Activated CD8-positive, alpha-beta T cell treated with anti-CD3 and anti-CD28 coated beads, Interleukin-2, amount 10 ng/mL, durations not matched to agents 7 days and 5 days (primary cell): ENCODE data around the gene SLC22A6. TPM values are rescaled to one million over a fixed set of nuclear protein-coding genes. Genes with fewer than 3 reads are reported as not detected.

Source experiments
- ATAC-seq: fragments of 150-1000 bp; cut with Tn5 transposase; one replicate; pipeline ENCODE4 v1.10.0; 2021; ENCODE audit warnings: moderate library complexity
- CTCF ChIA-PET: fragments of 350-600 bp; sonication (Branson Sonifier 250); formaldehyde crosslinking; loops from one replicate; lab custom pipeline; 2021; ENCODE audit warnings: antibody characterized with exemption; lab: Charles Lee
- POLR2A ChIA-PET: fragments of 350-600 bp; sonication (Branson Sonifier 250); formaldehyde crosslinking; loops from one replicate; lab custom pipeline; 2021; ENCODE audit warnings: antibody characterized with exemption; lab: Charles Lee
- DNase-seq: peaks from one replicate; pipeline ENCODE4 v3.0.0-alpha.2; 2020
- H3K27ac Mint-ChIP-seq: one replicate; pipeline ENCODE4 v1.8.0; 2021; ENCODE audit warnings: mild to moderate bottlenecking, mixed read lengths
- H3K27me3 Mint-ChIP-seq: one replicate; pipeline ENCODE4 v1.8.0; 2021; ENCODE audit warnings: low read depth, mixed read lengths
- H3K36me3 Mint-ChIP-seq: one replicate; pipeline ENCODE4 v1.8.0; 2021; ENCODE audit warnings: low read depth, mixed read lengths
- H3K4me1 Mint-ChIP-seq: one replicate; pipeline ENCODE4 v1.8.0; 2021; ENCODE audit warnings: low read depth, mixed read lengths
- H3K4me3 Mint-ChIP-seq: one replicate; pipeline ENCODE4 v1.8.0; 2021; ENCODE audit warnings: mild to moderate bottlenecking, mixed read lengths
- H3K9me3 Mint-ChIP-seq: one replicate; pipeline ENCODE4 v1.8.0; 2022; ENCODE audit warnings: mixed read lengths; ENCODE audit not compliant: insufficient read depth
- total RNA-seq, 2 experiments: library from RNA; stranded (reverse); gene quantifications; one replicate each; pipeline ENCODE4 v1.2.3, GENCODE V29; 2021

SLC22A6 gene
- total RNA-seq, 2 experiments from 2014 or later, result not detected

DNA sequence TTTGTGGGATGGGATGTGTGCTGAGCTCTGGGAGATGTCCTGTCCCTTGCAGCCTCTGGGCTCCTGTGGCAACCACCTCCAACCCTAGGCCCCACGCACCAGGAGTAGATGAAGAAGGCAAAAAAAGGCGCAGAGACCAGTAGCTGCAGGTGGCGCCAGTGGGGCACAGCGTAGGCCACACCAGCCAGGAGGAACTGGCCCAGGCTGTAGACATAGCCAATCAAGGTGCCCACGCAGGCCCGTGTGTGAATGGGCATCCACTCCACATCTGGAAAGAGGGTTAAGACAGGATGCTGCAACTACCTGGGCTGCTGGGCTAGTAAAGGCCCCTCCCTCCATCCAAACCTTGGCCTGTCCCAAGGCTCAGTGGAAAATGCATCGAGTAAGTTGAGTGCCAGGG lies 3.0 kb downstream of the SLC22A6 start:
- Mint-ChIP-seq H3K4me1 (no peaks in the 10 kb centered on the region), H3K27me3 (no peaks in the 10 kb centered on the region), H3K36me3 (no peaks in the 10 kb centered on the region), H3K27ac (no peak overlapping the region), H3K9me3 (no peaks in the 10 kb centered on the region), H3K4me3 (no peak overlapping the region)
- DNase-seq, result no peak
- CTCF ChIA-PET, result no interaction called here
- POLR2A ChIA-PET, result no interaction called here
- no peak for ATAC-seq

- Mint-ChIP-seq H3K9me3 (no peaks in the 10 kb centered on the region), H3K4me3 (no peak overlapping the region), H3K27me3 (no peaks in the 10 kb centered on the region), H3K4me1 (no peaks in the 10 kb centered on the region), H3K36me3 (no peaks in the 10 kb centered on the region), H3K27ac (no peak overlapping the region)
- POLR2A ChIA-PET, result no interaction called here
- no peak for ATAC-seq
- DNase-seq, result no peak
- CTCF ChIA-PET, result no interaction called here
Observed at GRCh38 chr11:62980133-62980760, 4.5 kb downstream of the SLC22A6 start.

DNA sequence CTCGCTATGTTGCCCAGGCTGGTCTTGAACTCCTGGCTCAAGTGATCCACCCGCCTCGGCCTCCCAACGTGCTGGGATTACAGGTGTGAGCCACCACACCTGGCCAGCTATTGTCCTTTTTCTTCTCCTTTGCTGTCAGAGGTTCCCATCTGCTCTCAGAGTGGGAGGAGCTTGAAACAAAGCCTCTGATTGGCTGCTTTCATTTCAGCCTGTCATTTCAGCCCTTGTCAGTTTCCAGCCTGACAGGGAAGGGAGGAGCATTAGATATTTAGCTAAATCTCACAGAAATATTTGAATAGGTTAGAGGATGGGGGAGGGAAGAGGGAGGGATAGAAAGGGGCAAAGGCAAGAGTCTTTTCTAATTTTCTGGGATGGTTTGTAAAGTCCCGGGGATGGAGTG lies 8.7 kb downstream of the SLC22A6 start:
- DNase-seq (no peak), ATAC-seq (no peak)
- POLR2A ChIA-PET, result no interaction called here
- Mint-ChIP-seq H3K27ac (no peak overlapping the region), H3K4me1 (no peaks in the 10 kb centered on the region), H3K9me3 (no peaks in the 10 kb centered on the region), H3K36me3 (no peaks in the 10 kb centered on the region), H3K4me3 (no peak overlapping the region), H3K27me3 (peaks cover 6% of the 10 kb centered on the region)
- CTCF ChIA-PET, result interaction anchor here (1.1 to 3.9 kb wide), 4 partner anchors 10 to 69 kb away, joined by 3 to 43 read pairs (median 4); no protein-coding TSS in a partner anchor

DNA sequence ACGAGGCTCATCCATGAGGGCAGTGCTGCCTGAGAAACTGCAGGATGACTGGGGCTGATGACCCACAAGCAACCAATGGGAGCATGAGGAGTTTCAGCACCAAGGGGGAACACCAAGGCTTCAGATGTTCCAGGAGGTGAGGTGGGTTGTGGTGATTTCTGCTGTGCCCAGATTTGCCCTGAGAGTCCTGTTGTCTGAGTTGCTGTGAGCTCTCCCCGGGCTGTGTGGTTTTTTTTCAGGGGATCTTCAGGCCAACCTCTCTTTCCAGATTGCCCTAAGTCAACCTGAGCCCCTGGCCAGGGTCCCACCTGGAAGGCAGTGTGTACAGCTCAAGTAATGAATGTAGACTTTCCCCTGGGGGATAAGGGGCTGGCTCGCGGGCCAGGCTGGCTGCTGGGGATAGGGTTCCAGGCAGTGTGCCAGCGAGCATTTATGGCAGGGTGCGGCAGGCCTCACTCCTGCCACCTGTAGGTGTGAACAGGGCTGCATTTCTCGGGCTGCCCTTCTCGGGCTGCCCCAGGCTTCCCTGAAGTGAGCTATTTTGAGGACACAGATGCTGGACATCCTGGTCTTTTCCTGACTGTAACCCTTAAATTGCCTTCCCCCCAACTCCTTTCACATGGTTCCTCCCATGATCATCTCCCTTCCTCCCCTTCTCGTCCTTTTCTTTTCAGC lies 9.8 kb downstream of the SLC22A6 start:
- H3K9me3 Mint-ChIP-seq, result no peaks in the 10 kb centered on the region
- no peaks in the 10 kb centered on the region for H3K36me3 Mint-ChIP-seq
- POLR2A ChIA-PET, result no interaction called here
- peaks cover 11% of the 10 kb centered on the region for H3K27me3 Mint-ChIP-seq
- CTCF ChIA-PET, result interaction anchor here (0.7 to 3.9 kb wide), 8 partner anchors 12 to 71 kb away, joined by 3 to 43 read pairs (median 4); partner anchors contain the start of gene CHRM1
- ATAC-seq (no peak), DNase-seq (no peak)
- H3K4me3 Mint-ChIP-seq, result no peak overlapping the region
- H3K4me1 Mint-ChIP-seq, result no peaks in the 10 kb centered on the region
- H3K27ac Mint-ChIP-seq, result no peak overlapping the region

DNA sequence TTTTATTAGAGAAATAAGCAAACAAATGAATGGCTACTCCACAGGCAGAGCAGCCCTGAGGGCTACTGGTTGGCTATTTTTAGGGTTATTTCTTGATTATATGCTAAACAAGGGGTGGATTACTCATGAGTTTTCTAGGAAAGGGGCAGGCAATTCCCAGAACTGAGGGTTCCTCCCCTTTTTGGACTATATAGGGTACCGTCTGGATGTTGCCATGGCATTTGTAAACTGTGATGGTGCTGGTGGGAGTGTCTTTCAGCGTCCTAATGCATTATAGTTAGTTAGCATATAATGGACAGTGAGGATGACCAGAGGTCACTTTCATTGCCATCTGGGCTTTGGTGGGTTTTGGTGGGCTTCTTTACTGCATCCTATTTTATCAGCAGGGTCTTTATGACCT lies 19.2 kb downstream of the SLC22A6 start:
- Mint-ChIP-seq H3K4me3 (no peak overlapping the region), H3K27me3 (peaks cover 23% of the 10 kb centered on the region), H3K4me1 (no peaks in the 10 kb centered on the region), H3K27ac (no peak overlapping the region), H3K36me3 (no peaks in the 10 kb centered on the region), H3K9me3 (no peaks in the 10 kb centered on the region)
- POLR2A ChIA-PET, result interaction anchor here (0.7 kb wide), 1 partner anchor 1402 kb away, joined by 3 read pairs; no protein-coding TSS in a partner anchor
- CTCF ChIA-PET, result no interaction called here
- DNase-seq (no peak), ATAC-seq (no peak)

- ChIA-PET POLR2A (no interaction called here), CTCF (interaction anchor here (0.8 kb wide), 1 partner anchor 64 kb away, joined by 3 read pairs; no protein-coding TSS in a partner anchor)
- H3K4me3 Mint-ChIP-seq, result no peak overlapping the region
- no peaks in the 10 kb centered on the region for H3K36me3 Mint-ChIP-seq
- ATAC-seq, result no peak
- no peak overlapping the region for H3K27ac Mint-ChIP-seq
- DNase-seq, result no peak
- H3K27me3 Mint-ChIP-seq, result peaks cover 20% of the 10 kb centered on the region
- no peaks in the 10 kb centered on the region for H3K4me1 Mint-ChIP-seq
- H3K9me3 Mint-ChIP-seq, result no peaks in the 10 kb centered on the region
Observed at GRCh38 chr11:62962391-62962790, 22.4 kb downstream of the SLC22A6 start.

DNA sequence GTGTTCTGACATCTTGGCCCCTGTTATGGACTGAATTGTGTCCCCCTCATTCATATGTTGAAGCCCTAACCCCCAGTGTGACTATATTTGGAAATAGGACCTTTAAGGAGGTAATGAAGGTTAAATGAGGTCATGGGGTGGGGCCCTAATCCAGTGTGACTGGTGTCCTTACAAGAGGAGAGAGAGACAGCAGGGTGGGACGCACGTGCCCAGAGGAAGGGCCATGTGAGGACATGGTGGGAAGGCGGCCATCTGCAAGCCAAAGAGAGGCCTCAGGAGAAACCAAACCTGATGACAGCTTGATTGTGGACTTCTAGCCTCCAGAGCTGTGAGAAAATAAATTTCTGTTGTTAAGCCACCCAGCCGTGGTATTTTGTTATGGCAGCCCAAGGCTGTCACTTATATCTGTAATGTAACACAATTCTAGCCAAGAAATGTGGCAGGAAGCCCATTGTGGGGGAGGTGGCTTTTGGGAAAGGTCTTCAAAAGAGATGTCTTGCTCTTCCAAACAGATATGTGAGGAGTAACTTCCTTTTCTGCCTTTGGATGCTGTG lies 23.7 kb downstream of the SLC22A6 start:
- no peak overlapping the region for H3K4me3 Mint-ChIP-seq
- H3K36me3 Mint-ChIP-seq, result no peaks in the 10 kb centered on the region
- POLR2A ChIA-PET, result no interaction called here
- ATAC-seq (no peak), DNase-seq (no peak)
- CTCF ChIA-PET, result interaction anchor here (1.1 kb wide), 1 partner anchor 54 kb away, joined by 3 read pairs; no protein-coding TSS in a partner anchor
- no peaks in the 10 kb centered on the region for H3K9me3 Mint-ChIP-seq
- no peaks in the 10 kb centered on the region for H3K4me1 Mint-ChIP-seq
- H3K27ac Mint-ChIP-seq, result no peak overlapping the region
- H3K27me3 Mint-ChIP-seq, result peaks cover 14% of the 10 kb centered on the region

GRCh38 chr11:62959422-62959980 lies 25.3 kb downstream of the SLC22A6 start:
- Mint-ChIP-seq H3K27ac (no peak overlapping the region), H3K4me1 (no peaks in the 10 kb centered on the region), H3K9me3 (no peaks in the 10 kb centered on the region), H3K4me3 (no peak overlapping the region), H3K27me3 (peaks cover 12% of the 10 kb centered on the region), H3K36me3 (no peaks in the 10 kb centered on the region)
- DNase-seq (no peak), ATAC-seq (no peak)
- POLR2A ChIA-PET, result no interaction called here
- CTCF ChIA-PET, result interaction anchor here (1.5 kb wide), 1 partner anchor 53 kb away, joined by 6 read pairs; no protein-coding TSS in a partner anchor

- ChIA-PET CTCF (interaction anchor here (1.5 kb wide), 1 partner anchor 53 kb away, joined by 6 read pairs; no protein-coding TSS in a partner anchor), POLR2A (no interaction called here)
Observed at GRCh38 chr11:62958547-62959421, 26.0 kb downstream of the SLC22A6 start.

GRCh38 chr11:62957147-62957546 lies 27.6 kb downstream of the SLC22A6 start:
- H3K27ac Mint-ChIP-seq, result no peak overlapping the region
- POLR2A ChIA-PET, result no interaction called here
- CTCF ChIA-PET, result no interaction called here
- H3K36me3 Mint-ChIP-seq, result no peaks in the 10 kb centered on the region
- no peaks in the 10 kb centered on the region for H3K9me3 Mint-ChIP-seq
- DNase-seq, result no peak
- H3K4me3 Mint-ChIP-seq, result no peak overlapping the region
- H3K27me3 Mint-ChIP-seq, result peaks cover 12% of the 10 kb centered on the region
- no peak for ATAC-seq
- no peaks in the 10 kb centered on the region for H3K4me1 Mint-ChIP-seq

More at GRCh38 chr11:62958547-62959421, 26.0 kb downstream of the SLC22A6 start:
- DNase-seq (no peak), ATAC-seq (no peak)
- Mint-ChIP-seq H3K9me3 (no peaks in the 10 kb centered on the region), H3K27ac (no peak overlapping the region), H3K27me3 (peaks cover 13% of the 10 kb centered on the region), H3K36me3 (no peaks in the 10 kb centered on the region), H3K4me1 (no peaks in the 10 kb centered on the region), H3K4me3 (no peak overlapping the region)

GRCh38 chr11:62954478-62954877 lies 30.3 kb downstream of the SLC22A6 start:
- Mint-ChIP-seq H3K4me3 (no peak overlapping the region), H3K36me3 (no peaks in the 10 kb centered on the region)
- CTCF ChIA-PET, result no interaction called here

More at GRCh38 chr11:62954478-62954877, 30.3 kb downstream of the SLC22A6 start:
- Mint-ChIP-seq H3K4me1 (no peaks in the 10 kb centered on the region), H3K9me3 (no peaks in the 10 kb centered on the region), H3K27ac (no peak overlapping the region), H3K27me3 (peaks cover 16% of the 10 kb centered on the region)
- POLR2A ChIA-PET, result no interaction called here
- ATAC-seq, result no peak
- DNase-seq, result no peak
